ENCODE data around the gene STK25.

Gene STK25

DNA sequence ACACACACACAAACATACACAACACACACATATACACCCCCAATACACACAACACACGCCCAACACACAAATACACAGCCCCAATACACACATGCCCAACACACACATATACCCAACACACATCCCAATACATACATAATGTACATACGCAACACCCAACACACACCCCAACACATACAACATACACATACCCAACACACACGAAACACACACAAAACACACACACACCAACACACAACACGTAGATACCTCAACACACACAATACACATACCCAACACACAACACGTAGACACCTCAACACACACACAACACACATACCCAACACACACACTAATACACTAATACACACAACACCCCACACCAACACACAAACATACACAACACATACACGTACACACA is 8.9 kb upstream of the STK25 start:
- H3K4me3 ChIP-seq (replicated peaks in 1 of 2; ENCODE audit: low read depth in 2 of 2, low read length in 2 of 2), result no peak overlapping the region
- no peak for TF ChIP-seq CTCF (IDR thresholded peaks at IDR 0.05; ENCODE audit: low read depth, low read length)
- no peak for DNase-seq (ENCODE audit: low read depth in 2 of 2)

- no peak for DNase-seq (ENCODE audit: low read depth in 2 of 2)
- no peak for TF ChIP-seq CTCF (IDR thresholded peaks at IDR 0.05; ENCODE audit: low read depth, low read length)
- H3K4me3 ChIP-seq (replicated peaks in 1 of 2; ENCODE audit: low read depth in 2 of 2, low read length in 2 of 2), result no peak overlapping the region
Measured at GRCh38 chr2:241516520-241516965, 8.2 kb upstream of the STK25 start.

- DNase-seq (ENCODE audit: low read depth in 2 of 2), result no peak
- no peak for TF ChIP-seq CTCF (IDR thresholded peaks at IDR 0.05; ENCODE audit: low read depth, low read length)
- no peak overlapping the region for H3K4me3 ChIP-seq (replicated peaks in 1 of 2; ENCODE audit: low read depth in 2 of 2, low read length in 2 of 2)
Measured at GRCh38 chr2:241514986-241515737, 6.8 kb upstream of the STK25 start.

DNA sequence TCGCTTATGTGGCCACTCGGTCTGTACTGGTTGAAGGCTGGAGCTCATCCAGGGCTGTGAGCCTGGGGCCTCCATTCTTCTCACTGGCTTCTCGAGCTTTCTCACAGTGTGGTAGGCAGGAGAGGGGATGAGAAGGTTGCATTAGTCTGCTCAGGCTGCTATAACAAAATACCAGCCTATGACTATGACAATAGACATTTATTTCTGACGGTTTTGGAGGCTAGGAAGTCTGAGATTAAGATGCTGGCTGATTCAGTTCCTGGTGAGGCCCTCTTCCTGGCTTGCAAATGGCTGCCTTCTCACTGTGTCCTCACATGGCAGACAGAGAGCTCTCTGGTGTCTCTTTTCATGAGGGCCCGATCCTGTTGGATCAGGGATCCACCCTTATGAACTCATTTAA is 6.2 kb upstream of the STK25 start:
- H3K4me3 ChIP-seq (replicated peaks in 1 of 2; ENCODE audit: low read depth in 2 of 2, low read length in 2 of 2), result no peak overlapping the region
- no peak for TF ChIP-seq CTCF (IDR thresholded peaks at IDR 0.05; ENCODE audit: low read depth, low read length)
- DNase-seq (ENCODE audit: low read depth in 2 of 2), result peak in 1 of 2 donors; percentile 45

GRCh38 chr2:241511091-241511741 is 2.8 kb upstream of the STK25 start:
- no peak for TF ChIP-seq CTCF (IDR thresholded peaks at IDR 0.05; ENCODE audit: low read depth, low read length)
- no peak overlapping the region for H3K4me3 ChIP-seq (replicated peaks in 1 of 2; ENCODE audit: low read depth in 2 of 2, low read length in 2 of 2)
- no peak for DNase-seq (ENCODE audit: low read depth in 2 of 2)

- DNase-seq (ENCODE audit: low read depth in 2 of 2), result no peak
- H3K4me3 ChIP-seq (replicated peaks in 1 of 2; ENCODE audit: low read depth in 2 of 2, low read length in 2 of 2), result peak overlapping the region; percentile 59 to 82
- no peak for TF ChIP-seq CTCF (IDR thresholded peaks at IDR 0.05; ENCODE audit: low read depth, low read length)
Measured at GRCh38 chr2:241509155-241509784, 886 bp upstream of the STK25 start.
